Tracheal epithelial cell (primary cell): ENCODE results near the gene ZNF274. TPM values are rescaled to one million over a fixed set of nuclear protein-coding genes. Genes with fewer than 3 reads are reported as not detected.

ENCODE experiments used
- total RNA-seq: library from RNA; depleted of rRNA; stranded (reverse); fragments of >200 nt; gene quantifications from 2 replicates; pipeline ENCODE4 v1.2.1, GENCODE V29; 2014

The ZNF274 gene
- 25.8 and 30.3 TPM in 2 replicates for total RNA-seq

GRCh38 chr19:58182989-58183816, at the start of gene ZNF274:
Gene ZNF274 (plus strand): TSS chr19:58183061. CDS start chr19:58183966, 905 bp downstream.

GRCh38 chr19:58150328-58150921, 32.4 kb upstream of the ZNF274 start, which contains the start of gene ZNF329:
Gene ZNF329 (minus strand): TSS chr19:58150789. CDS start chr19:58129503, 21,286 bp downstream.

GRCh38 chr19:58228585-58229254, 45.9 kb downstream of the ZNF274 start, which contains the start of gene ZNF544:
Gene ZNF544 (plus strand): TSS chr19:58228914. CDS start chr19:58244024, 15,110 bp downstream.

Other genes with a start within 250 kb of the ZNF274 start
- gene ZNF418, start 247.7 kb upstream of the ZNF274 start, total RNA-seq, result 4.9 and 5.1 TPM in 2 replicates
- 2.7 and 4.9 TPM in 2 replicates for gene ZNF256, start 235.4 kb upstream of the ZNF274 start, total RNA-seq
- gene C19orf18, start 208.5 kb upstream of the ZNF274 start, total RNA-seq, result not detected in 2 replicates
- 13.9 and 14.7 TPM in 2 replicates for gene ZNF606, start 180.2 kb upstream of the ZNF274 start, total RNA-seq
- under 0.01 TPM in 1 of 2 replicates, not detected in the other for gene ZSCAN1, start 149.0 kb upstream of the ZNF274 start, total RNA-seq
- 1.5 and 1.7 TPM in 2 replicates for gene ZNF135, start 123.8 kb upstream of the ZNF274 start, total RNA-seq
- gene ZSCAN18, start 84.8 kb upstream of the ZNF274 start, total RNA-seq, result 44.1 and 55.2 TPM in 2 replicates
- gene ZNF329, start 32.3 kb upstream of the ZNF274 start, total RNA-seq, result 10.1 and 13.6 TPM in 2 replicates
- gene ZNF544, start 45.9 kb downstream of the ZNF274 start, total RNA-seq, result 58.0 and 70.1 TPM in 2 replicates
- 3.9 and 4.3 TPM in 2 replicates for gene ZNF8, start 95.9 kb downstream of the ZNF274 start, total RNA-seq
- 25.8 and 30.4 TPM in 2 replicates for gene ERVK3-1, start 122.3 kb downstream of the ZNF274 start, total RNA-seq
- gene ZSCAN22, start 143.9 kb downstream of the ZNF274 start, total RNA-seq, result 2.2 and 2.6 TPM in 2 replicates
- 4.8 TPM in 1 of 2 replicates, not detected in the other for gene A1BG, start 170.4 kb downstream of the ZNF274 start, total RNA-seq
- 1.9 and 2.1 TPM in 2 replicates for gene ZNF497, start 179.7 kb downstream of the ZNF274 start, total RNA-seq
- 1.9 and 6.6 TPM in 2 replicates for gene ZNF837, start 198.0 kb downstream of the ZNF274 start, total RNA-seq
- gene RPS5, start 204.2 kb downstream of the ZNF274 start, total RNA-seq, result 3,310 and 4,284 TPM in 2 replicates
- gene RNF225, start 212.6 kb downstream of the ZNF274 start, total RNA-seq, result 0.48 and 3.0 TPM in 2 replicates
- 10.6 and 10.9 TPM in 2 replicates for gene ZNF584, start 225.6 kb downstream of the ZNF274 start, total RNA-seq